Endothelial cell of umbilical vein (primary cell): Measurements from ENCODE around the gene COL1A1. TPM values are rescaled to one million over a fixed set of nuclear protein-coding genes. Genes with fewer than 3 reads are reported as not detected.

Experiments used
- BruUV-seq: library from RNA; stranded (reverse); fragments of 400-500 nt; replicated peaks from 2 replicates; lab custom pipeline; 2021; lab: Mats Ljungman, UMichigan
- CTCF ChIA-PET: fragments of 300-600, 350-600 bp; sonication (Branson Sonifier 250); formaldehyde crosslinking; loops from one replicate; lab custom pipeline; 2021; ENCODE audit warnings: antibody characterized with exemption, inconsistent platforms; lab: Charles Lee
- POLR2A ChIA-PET: fragments of 300-600, 350-600 bp; sonication (Branson Sonifier 250); formaldehyde crosslinking; loops from one replicate; lab custom pipeline; 2021; ENCODE audit warnings: antibody characterized with exemption, inconsistent platforms; lab: Charles Lee
- DNase-seq: peaks from one replicate; pipeline ENCODE4 v3.0.0-alpha.2; 2011; ENCODE audit warnings: low read depth, low spot score
- FAIRE-seq: peaks from 2 replicates; lab custom pipeline; 2011; peaks lifted over from hg19 to GRCh38; lab: Jason Lieb, UNC
- H2AFZ ChIP-seq: 2 replicates; pipeline ENCODE4 v1.6.0; 2012; ENCODE audit warnings: low read depth, low read length, control low read depth, inconsistent platforms
- H3K27ac ChIP-seq: 2 replicates; pipeline ENCODE4 v1.5.1; 2011; ENCODE audit warnings: low read depth, mild to moderate bottlenecking, control low read depth, low read length, moderate library complexity; ENCODE audit not compliant: insufficient read depth
- H3K27me3 ChIP-seq, 2 experiments: 2 replicates each; pipeline versions ENCODE4 v1.6.0 to v1.6.1; 2011; ENCODE audit warnings: low read length in 2 of 2, mixed read lengths in 1 of 2; ENCODE audit not compliant: control insufficient read depth in 2 of 2, insufficient read depth in 2 of 2
- H3K36me3 ChIP-seq, 2 experiments: 2 replicates in 1 of 2; 3 replicates in 1 of 2; pipeline ENCODE4 v1.5.1; 2011; ENCODE audit warnings: low read length in 2 of 2, mild to moderate bottlenecking in 1 of 2, moderate library complexity in 1 of 2; ENCODE audit not compliant: control insufficient read depth in 2 of 2, insufficient read depth in 2 of 2; ENCODE audit errors: extremely low read depth in 1 of 2
- H3K4me1 ChIP-seq: 3 replicates; pipeline ENCODE4 v1.5.1; 2011; ENCODE audit warnings: mild to moderate bottlenecking, low read length; ENCODE audit not compliant: control insufficient read depth, insufficient read depth; ENCODE audit errors: extremely low read depth
- H3K4me2 ChIP-seq: 2 replicates; pipeline ENCODE4 v1.6.1; 2011; ENCODE audit warnings: low read length, control low read depth, mixed read lengths; ENCODE audit not compliant: insufficient read depth
- H3K4me3 ChIP-seq, 3 experiments: fragments of 200-600 bp in 1 of 3; sonication (generic), shearing (Covaris generic) in 1 of 3; replicated peaks in 1 of 3; 2 replicates each; pipeline ENCODE4 v1.5.1; 2011 to 2016; ENCODE audit warnings: control low read depth in 3 of 3, low read length in 3 of 3, mild to moderate bottlenecking in 2 of 3, inconsistent platforms in 1 of 3, low read depth in 1 of 3, moderate library complexity in 1 of 3; ENCODE audit not compliant: insufficient read depth in 1 of 3
- H3K79me2 ChIP-seq: 2 replicates; pipeline ENCODE4 v1.6.0; 2012; ENCODE audit warnings: low read length, inconsistent platforms; ENCODE audit not compliant: control insufficient read depth, insufficient read depth
- H3K9ac ChIP-seq: replicated peaks from 2 replicates; pipeline ENCODE3; 2011; ENCODE audit warnings: low read length, control low read depth; ENCODE audit not compliant: insufficient read depth; ENCODE audit errors: extremely low read depth
- H3K9me1 ChIP-seq: replicated peaks from 3 replicates; pipeline ENCODE4 v1.6.0; 2011; ENCODE audit warnings: mild to moderate bottlenecking, low read length; ENCODE audit not compliant: control insufficient read depth, insufficient read depth; ENCODE audit errors: extremely low read depth
- H3K9me3 ChIP-seq: replicated peaks from 2 replicates; pipeline ENCODE4 v1.5.1; 2012; ENCODE audit warnings: low read length, inconsistent platforms; ENCODE audit not compliant: control insufficient read depth, insufficient read depth
- H4K20me1 ChIP-seq: replicated peaks from 2 replicates; pipeline ENCODE3; 2011; ENCODE audit warnings: mild to moderate bottlenecking, low read length; ENCODE audit not compliant: control insufficient read depth, insufficient read depth; ENCODE audit errors: extremely low read depth
- EZH2 ChIP-seq: IDR thresholded peaks from 2 replicates; pipeline ENCODE4 v1.6.1; 2012; ENCODE audit warnings: borderline replicate concordance, low read depth, mild to moderate bottlenecking, moderate library complexity, low read length, inconsistent platforms; ENCODE audit not compliant: severe bottlenecking
- FOS ChIP-seq: IDR thresholded peaks from 2 replicates; pipeline ENCODE4 v1.6.1; 2011; ENCODE audit warnings: mild to moderate bottlenecking, low read length, moderate library complexity, borderline replicate concordance; ENCODE audit not compliant: insufficient read depth
- GATA2 ChIP-seq: IDR thresholded peaks from 2 replicates; pipeline ENCODE4 v1.7.0; 2011; ENCODE audit warnings: low read depth, mild to moderate bottlenecking, moderate library complexity, mixed read lengths, low read length; ENCODE audit not compliant: insufficient read length, insufficient read depth
- JUN ChIP-seq: IDR thresholded peaks from 2 replicates; pipeline ENCODE4 v1.6.1; 2011; ENCODE audit warnings: borderline replicate concordance, low read depth; ENCODE audit not compliant: insufficient read length, insufficient read depth
- MYC ChIP-seq: IDR thresholded peaks from one replicate; pipeline ENCODE4 v1.6.1; 2011; ENCODE audit warnings: mild to moderate bottlenecking, low read depth, low read length
- POLR2A ChIP-seq: IDR thresholded peaks from 2 replicates; pipeline ENCODE4 v1.6.1; 2012; ENCODE audit warnings: low read depth, mild to moderate bottlenecking, control low read depth, low read length
- POLR2AphosphoS5 ChIP-seq: IDR thresholded peaks from 2 replicates; pipeline ENCODE4 v1.6.1; 2012; ENCODE audit warnings: low read depth, mild to moderate bottlenecking, control low read depth, low read length, moderate library complexity; ENCODE audit not compliant: insufficient read depth
- dilution Hi-C: fragments of 300-500 bp; cut with MboI; formaldehyde crosslinking; loops from one replicate; pipeline ENCODE4 v1.15.0; 2019; ENCODE audit warnings: low sequenced_read_pairs; ENCODE audit not compliant: extremely low pct_ligation_motif_present
- intact Hi-C: fragments of 100-400 bp; cut with micrococcal nuclease; formaldehyde crosslinking; loops from one replicate; pipeline ENCODE4 v1.10.0; 2022
- polyA plus RNA-seq, 4 experiments: library from polyadenylated mRNA; depleted of rRNA in 3 of 4; stranded (reverse) in 3 of 4; unstranded in 1 of 4; fragments of >200 nt; gene quantifications; 2 replicates each; pipeline versions ENCODE4 v1.2.1 to v1.2.3, GENCODE V29; 2011 to 2012; ENCODE audit warnings: missing spikeins in 1 of 4
- total RNA-seq: library from RNA; stranded (reverse); gene quantifications from 2 replicates; pipeline ENCODE4 v1.2.3, GENCODE V29; 2021
- TF ChIP-seq, protein P1 (sequence below), 2 donors: IDR thresholded peaks; 1 replicate in 1 of 2; 2 replicates in 1 of 2; pipeline ENCODE4 v1.5.1; 2011; ENCODE audit warnings: low read length in 2 of 2, mild to moderate bottlenecking in 2 of 2, moderate library complexity in 2 of 2, control low read depth in 1 of 2, inconsistent platforms in 1 of 2, low read depth in 1 of 2; ENCODE audit not compliant: insufficient read depth in 1 of 2; ENCODE audit errors: extremely low read depth in 1 of 2
- TF ChIP-seq, protein P2 (sequence below): IDR thresholded peaks from 2 replicates; pipeline ENCODE4 v1.6.1; 2011; ENCODE audit not compliant: insufficient read depth, insufficient read length

Gene COL1A1
- total and polyA plus RNA-seq, 2 donors (not counting 3 experiments of a cell fraction or from before 2014, with no cell fraction given) = 0.07 TPM

DNA sequence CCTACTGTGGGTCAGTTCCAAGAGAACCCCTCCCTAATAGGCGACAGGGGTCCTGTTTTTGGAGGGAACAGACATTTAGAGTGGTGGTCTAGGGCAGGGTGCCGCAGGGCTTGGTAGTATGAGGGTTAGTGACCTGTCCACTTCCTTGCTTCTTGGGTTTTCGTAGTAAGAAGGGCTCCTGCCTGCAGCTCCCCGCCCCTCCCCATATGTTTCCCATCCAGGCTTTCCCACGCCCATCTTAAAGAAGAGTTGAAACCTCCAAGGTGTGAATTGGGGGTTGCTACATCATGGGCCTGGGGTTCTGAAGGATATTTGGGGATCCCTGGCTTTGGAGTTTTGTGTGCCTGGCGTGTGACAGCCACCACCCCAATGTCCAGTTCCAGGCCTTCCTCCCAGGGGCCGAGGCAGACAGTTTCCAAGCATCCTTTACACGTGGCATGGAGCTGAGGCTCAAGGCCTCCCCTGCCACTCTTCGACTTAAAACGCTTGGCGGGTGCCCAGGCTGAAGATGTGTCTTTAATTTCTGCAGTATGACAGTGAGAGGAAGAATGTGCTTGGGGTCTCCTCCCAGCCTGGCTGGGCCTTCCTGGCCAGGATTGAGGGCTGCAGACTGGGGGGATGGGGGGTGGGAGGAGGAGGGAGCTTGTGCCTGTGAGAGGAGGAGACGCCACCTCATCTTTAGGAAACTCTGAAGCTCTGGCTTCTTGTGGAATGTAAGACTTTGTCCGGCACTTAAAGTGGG is 2.3 kb upstream of the COL1A1 start:
- ChIA-PET CTCF (interaction anchor here (1.0 to 2.0 kb wide), 5 partner anchors 9 to 94 kb away, joined by 4 to 10 read pairs (median 8); no protein-coding TSS in a partner anchor), POLR2A (no interaction called here)
- Histone ChIP-seq H4K20me1 (no peaks in the 10 kb centered on the region), H3K4me2 (no peak overlapping the region), H3K9me1 (no peaks in the 10 kb centered on the region), H3K27me3 (peaks cover 16 to 25% of the 10 kb centered on the region in 2 experiments), H3K36me3 (no peaks in the 10 kb centered on the region), H3K4me1 (no peaks in the 10 kb centered on the region), H2AFZ (no peak overlapping the region), H3K9ac (no peak overlapping the region), H3K79me2 (no peaks in the 10 kb centered on the region), H3K4me3 (no peak overlapping the region), H3K27ac (no peak overlapping the region), H3K9me3 (no peaks in the 10 kb centered on the region)
- DNase-seq (no peak), FAIRE-seq (no peak)
- TF ChIP-seq, protein P1, sequence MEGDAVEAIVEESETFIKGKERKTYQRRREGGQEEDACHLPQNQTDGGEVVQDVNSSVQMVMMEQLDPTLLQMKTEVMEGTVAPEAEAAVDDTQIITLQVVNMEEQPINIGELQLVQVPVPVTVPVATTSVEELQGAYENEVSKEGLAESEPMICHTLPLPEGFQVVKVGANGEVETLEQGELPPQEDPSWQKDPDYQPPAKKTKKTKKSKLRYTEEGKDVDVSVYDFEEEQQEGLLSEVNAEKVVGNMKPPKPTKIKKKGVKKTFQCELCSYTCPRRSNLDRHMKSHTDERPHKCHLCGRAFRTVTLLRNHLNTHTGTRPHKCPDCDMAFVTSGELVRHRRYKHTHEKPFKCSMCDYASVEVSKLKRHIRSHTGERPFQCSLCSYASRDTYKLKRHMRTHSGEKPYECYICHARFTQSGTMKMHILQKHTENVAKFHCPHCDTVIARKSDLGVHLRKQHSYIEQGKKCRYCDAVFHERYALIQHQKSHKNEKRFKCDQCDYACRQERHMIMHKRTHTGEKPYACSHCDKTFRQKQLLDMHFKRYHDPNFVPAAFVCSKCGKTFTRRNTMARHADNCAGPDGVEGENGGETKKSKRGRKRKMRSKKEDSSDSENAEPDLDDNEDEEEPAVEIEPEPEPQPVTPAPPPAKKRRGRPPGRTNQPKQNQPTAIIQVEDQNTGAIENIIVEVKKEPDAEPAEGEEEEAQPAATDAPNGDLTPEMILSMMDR (IDR thresholded peaks at IDR 0.05; ENCODE audit: extremely low read depth in 1 of 2, insufficient read depth in 1 of 2, low read depth in 1 of 2, low read length in 2 of 2) = no peak
- TF ChIP-seq POLR2A (no peak), MYC (no peak), GATA2 (no peak), JUN (no peak), FOS (no peak), EZH2 (no peak), POLR2AphosphoS5 (no peak)
- TF ChIP-seq, protein P2, sequence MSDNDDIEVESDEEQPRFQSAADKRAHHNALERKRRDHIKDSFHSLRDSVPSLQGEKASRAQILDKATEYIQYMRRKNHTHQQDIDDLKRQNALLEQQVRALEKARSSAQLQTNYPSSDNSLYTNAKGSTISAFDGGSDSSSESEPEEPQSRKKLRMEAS = no peak
- intact Hi-C loops (no loop called here), dilution Hi-C loops (no loop called here)
- no TSS peak for BruUV-seq
